Stomach (tissue), 4 donors: ENCODE data around the gene MSI2.

Experiments used
- EP300 ChIP-seq: sonication (generic); formaldehyde crosslinking; IDR thresholded peaks from one replicate; pipeline ENCODE4 v1.6.1; 2017; ENCODE audit warnings: antibody characterized with exemption
- POLR2A ChIP-seq, 4 donors: fragments of 450-650 bp; IDR thresholded peaks; one replicate each; pipeline ENCODE4 v1.6.1; 2016; ENCODE audit warnings: antibody characterized with exemption in 4 of 4, control low read depth in 2 of 4, mild to moderate bottlenecking in 1 of 4, moderate library complexity in 1 of 4
- TF ChIP-seq, protein P1 (sequence below), 7 experiments: fragments of 450-650 bp in 4 of 7; fragments of 200-600 bp in 3 of 7; sonication (generic) in 3 of 7; IDR thresholded peaks; one replicate each; pipeline ENCODE4 v1.5.1; 2016 to 2019; ENCODE audit warnings: antibody characterized with exemption in 7 of 7, control low read depth in 2 of 7, mild to moderate bottlenecking in 1 of 7

DNA sequence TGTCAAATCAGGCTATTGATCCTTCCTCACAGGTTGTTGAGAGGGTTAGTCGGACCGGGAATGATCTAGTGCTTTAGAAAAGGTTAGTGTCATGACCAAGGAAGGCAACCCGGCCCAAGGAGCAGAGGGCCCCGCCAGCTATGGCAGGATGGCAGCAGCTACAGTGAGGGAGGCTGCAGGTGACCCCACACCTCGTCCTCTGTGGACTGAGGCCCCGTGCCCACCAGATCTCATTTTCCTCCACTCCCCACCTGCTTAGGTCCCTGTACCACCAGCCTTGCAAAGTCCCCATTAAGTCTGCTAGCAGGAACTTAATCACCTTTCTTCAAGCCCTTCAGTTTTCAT lies 381.3 kb downstream of the MSI2 start:
- TF ChIP-seq, protein P1, sequence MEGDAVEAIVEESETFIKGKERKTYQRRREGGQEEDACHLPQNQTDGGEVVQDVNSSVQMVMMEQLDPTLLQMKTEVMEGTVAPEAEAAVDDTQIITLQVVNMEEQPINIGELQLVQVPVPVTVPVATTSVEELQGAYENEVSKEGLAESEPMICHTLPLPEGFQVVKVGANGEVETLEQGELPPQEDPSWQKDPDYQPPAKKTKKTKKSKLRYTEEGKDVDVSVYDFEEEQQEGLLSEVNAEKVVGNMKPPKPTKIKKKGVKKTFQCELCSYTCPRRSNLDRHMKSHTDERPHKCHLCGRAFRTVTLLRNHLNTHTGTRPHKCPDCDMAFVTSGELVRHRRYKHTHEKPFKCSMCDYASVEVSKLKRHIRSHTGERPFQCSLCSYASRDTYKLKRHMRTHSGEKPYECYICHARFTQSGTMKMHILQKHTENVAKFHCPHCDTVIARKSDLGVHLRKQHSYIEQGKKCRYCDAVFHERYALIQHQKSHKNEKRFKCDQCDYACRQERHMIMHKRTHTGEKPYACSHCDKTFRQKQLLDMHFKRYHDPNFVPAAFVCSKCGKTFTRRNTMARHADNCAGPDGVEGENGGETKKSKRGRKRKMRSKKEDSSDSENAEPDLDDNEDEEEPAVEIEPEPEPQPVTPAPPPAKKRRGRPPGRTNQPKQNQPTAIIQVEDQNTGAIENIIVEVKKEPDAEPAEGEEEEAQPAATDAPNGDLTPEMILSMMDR (IDR thresholded peaks at IDR 0.05): no peak
- no peak for TF ChIP-seq POLR2A (IDR thresholded peaks at IDR 0.05)
- TF ChIP-seq EP300: no peak
